GM19452 (cell line): Measurements from ENCODE around the gene PRMT7.

Experiments
- ATAC-seq: cut with Tn5 transposase; IDR thresholded peaks from one replicate; pipeline ENCODE4 v1.9.1; 2021; ENCODE audit not compliant: unreplicated experiment

PRMT7 gene

GRCh38 chr16:68362262-68362913, 51.6 kb downstream of the PRMT7 start:
- no peak for ATAC-seq

GRCh38 chr16:68362947-68363657, 52.3 kb downstream of the PRMT7 start:
- no peak for ATAC-seq

- ATAC-seq, result no peak
Observed at GRCh38 chr16:68363658-68364521, 53.1 kb downstream of the PRMT7 start.

GRCh38 chr16:68364561-68364998, 53.8 kb downstream of the PRMT7 start:
- no peak for ATAC-seq

- ATAC-seq, result no peak
Observed at GRCh38 chr16:68365167-68365817, 54.5 kb downstream of the PRMT7 start.

- ATAC-seq, result no peak
Observed at GRCh38 chr16:68366062-68366461, 55.2 kb downstream of the PRMT7 start.

- no peak for ATAC-seq
Observed at GRCh38 chr16:68367030-68367429, 56.2 kb downstream of the PRMT7 start.

- ATAC-seq, result no peak
Observed at GRCh38 chr16:68367440-68367839, 56.6 kb downstream of the PRMT7 start.

- ATAC-seq, result no peak
Observed at GRCh38 chr16:68367891-68368290, 57.1 kb downstream of the PRMT7 start.

- ATAC-seq, result no peak
Observed at GRCh38 chr16:68368301-68368888, 57.6 kb downstream of the PRMT7 start.

- ATAC-seq, result no peak
Observed at GRCh38 chr16:68369168-68369567, 58.3 kb downstream of the PRMT7 start.

GRCh38 chr16:68369697-68370580, 59.1 kb downstream of the PRMT7 start:
- ATAC-seq, result peak; percentile 72

GRCh38 chr16:68370581-68371275, 59.9 kb downstream of the PRMT7 start:
- ATAC-seq, result no peak

GRCh38 chr16:68371276-68371651, 60.4 kb downstream of the PRMT7 start:
- no peak for ATAC-seq

- no peak for ATAC-seq
Observed at GRCh38 chr16:68371706-68372380, 61.0 kb downstream of the PRMT7 start.

- no peak for ATAC-seq
Observed at GRCh38 chr16:68372381-68372720, 61.5 kb downstream of the PRMT7 start.

GRCh38 chr16:68372806-68373205, 62.0 kb downstream of the PRMT7 start:
- ATAC-seq, result no peak

- no peak for ATAC-seq
Observed at GRCh38 chr16:68373528-68374245, 62.9 kb downstream of the PRMT7 start.
